Thyroid gland (tissue), 4 donors: ENCODE data around the gene CDR2. TPM values are rescaled to one million over a fixed set of nuclear protein-coding genes. Genes with fewer than 3 reads are reported as not detected.

Experiments used
- DNase-seq, 2 donors: peaks; one replicate each; pipeline ENCODE4 v3.0.0-alpha.2; 2019
- H3K27ac ChIP-seq, 3 donors: fragments of 200-600 bp; sonication (generic); 1 replicate in 2 of 3; 2 replicates in 1 of 3; pipeline ENCODE4 v1.5.1; 2016 to 2019; ENCODE audit warnings: mild to moderate bottlenecking in 1 of 3, moderate library complexity in 1 of 3
- H3K27me3 ChIP-seq: fragments of 200-600 bp; sonication (generic); one replicate; pipeline ENCODE4 v1.5.1; 2019
- H3K36me3 ChIP-seq, 2 donors: fragments of 200-600 bp; sonication (generic); one replicate each; pipeline ENCODE4 v1.5.1; 2016 to 2019
- H3K4me1 ChIP-seq, 2 donors: fragments of 200-600 bp; sonication (generic); one replicate each; pipeline ENCODE4 v1.5.1; 2017 to 2019
- H3K4me3 ChIP-seq, 3 donors: fragments of 200-600 bp; sonication (generic); replicated peaks in 1 of 3; 1 replicate in 2 of 3; 2 replicates in 1 of 3; pipeline ENCODE4 v1.5.1; 2016; ENCODE audit warnings: mild to moderate bottlenecking in 1 of 3
- H3K9me3 ChIP-seq: fragments of 200-600 bp; sonication (generic); one replicate; pipeline ENCODE4 v1.5.1; 2017
- CTCF ChIP-seq, 6 experiments: fragments of 200-600 bp in 3 of 6; fragments of 450-650 bp in 3 of 6; sonication (generic) in 3 of 6; IDR thresholded peaks; one replicate each; pipeline ENCODE4 v1.5.1; 2016 to 2019; ENCODE audit warnings: antibody characterized with exemption in 6 of 6, mild to moderate bottlenecking in 2 of 6, inconsistent platforms in 1 of 6, moderate library complexity in 1 of 6
- POLR2A ChIP-seq, 2 donors: fragments of 450-650 bp; IDR thresholded peaks; one replicate each; pipeline ENCODE4 v1.6.1; 2017; ENCODE audit warnings: antibody characterized with exemption in 2 of 2, mild to moderate bottlenecking in 2 of 2, moderate library complexity in 1 of 2
- WGBS, 2 donors: methylation state at CpG; one replicate each; pipeline ENCODE4 v1.1.5; 2017; 5-methylcytosine and 5-hydroxymethylcytosine counted together
- intact Hi-C: fragments of 100-400 bp; cut with DNase I; formaldehyde crosslinking; loops from one replicate; pipeline ENCODE4 v1.15.1; 2023
- total RNA-seq, 4 donors: library from RNA; depleted of rRNA; stranded (reverse); fragments of >200 nt; gene quantifications; one replicate each; pipeline ENCODE4 v1.2.3, GENCODE V29; 2016

The CDR2 gene
- total RNA-seq, 4 donors from 2014 or later, result 55.5 to 92.8 (median 79.2) TPM

- peaks cover 59 to 63% of the 10 kb centered on the region in 2 donors for H3K36me3 ChIP-seq
- intact Hi-C loops, result no loop called here
- TF ChIP-seq POLR2A (IDR thresholded peaks at IDR 0.05) (no peak), CTCF (IDR thresholded peaks at IDR 0.05) (no peak)
- H3K27me3 ChIP-seq, result no peaks in the 10 kb centered on the region
- no peaks in the 10 kb centered on the region for H3K9me3 ChIP-seq
- no peak for DNase-seq
- H3K4me3 ChIP-seq, result no peak overlapping the region
- no peaks in the 10 kb centered on the region for H3K4me1 ChIP-seq
- WGBS, 2 donors, result 96% methylated on average over 9 of the region's 9 CpGs
- no peak overlapping the region for H3K27ac ChIP-seq
Observed at GRCh38 chr16:22329199-22329695, 45.2 kb downstream of the CDR2 start.

- TF ChIP-seq POLR2A (IDR thresholded peaks at IDR 0.05), result no peak
- TF ChIP-seq CTCF (IDR thresholded peaks at IDR 0.05), result no peak
- Histone ChIP-seq H3K4me1 (no peaks in the 10 kb centered on the region), H3K9me3 (no peaks in the 10 kb centered on the region), H3K27me3 (no peaks in the 10 kb centered on the region), H3K4me3 (no peak overlapping the region), H3K36me3 (peaks cover 59% of the 10 kb centered on the region in 2 donors), H3K27ac (no peak overlapping the region)
- no peak for DNase-seq
- intact Hi-C loops, result no loop called here
- 86 to 93% methylated on average over 8 to 9 of the region's 10 CpGs for WGBS, 2 donors
Observed at GRCh38 chr16:22328081-22328725, 46.2 kb downstream of the CDR2 start.

DNA sequence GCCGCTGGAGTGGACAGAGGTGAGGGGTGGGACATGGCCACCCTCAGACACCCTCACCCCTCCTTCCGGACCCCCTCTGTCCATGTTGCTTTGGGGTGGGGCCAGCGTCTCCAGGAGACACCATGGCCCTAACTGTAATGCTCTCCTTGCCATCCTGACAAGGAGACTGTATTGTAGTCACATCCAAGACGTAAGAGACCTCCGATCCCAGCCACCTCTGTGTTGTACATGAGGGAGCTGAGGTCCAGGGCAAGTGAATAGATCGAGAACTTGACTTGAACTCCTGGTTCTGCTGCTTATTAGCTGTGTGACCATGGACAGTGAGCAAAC lies 47.0 kb downstream of the CDR2 start:
- intact Hi-C loops, result no loop called here
- 95 to 100% methylated on average over 4 to 5 of the region's 6 CpGs for WGBS, 2 donors

DNA sequence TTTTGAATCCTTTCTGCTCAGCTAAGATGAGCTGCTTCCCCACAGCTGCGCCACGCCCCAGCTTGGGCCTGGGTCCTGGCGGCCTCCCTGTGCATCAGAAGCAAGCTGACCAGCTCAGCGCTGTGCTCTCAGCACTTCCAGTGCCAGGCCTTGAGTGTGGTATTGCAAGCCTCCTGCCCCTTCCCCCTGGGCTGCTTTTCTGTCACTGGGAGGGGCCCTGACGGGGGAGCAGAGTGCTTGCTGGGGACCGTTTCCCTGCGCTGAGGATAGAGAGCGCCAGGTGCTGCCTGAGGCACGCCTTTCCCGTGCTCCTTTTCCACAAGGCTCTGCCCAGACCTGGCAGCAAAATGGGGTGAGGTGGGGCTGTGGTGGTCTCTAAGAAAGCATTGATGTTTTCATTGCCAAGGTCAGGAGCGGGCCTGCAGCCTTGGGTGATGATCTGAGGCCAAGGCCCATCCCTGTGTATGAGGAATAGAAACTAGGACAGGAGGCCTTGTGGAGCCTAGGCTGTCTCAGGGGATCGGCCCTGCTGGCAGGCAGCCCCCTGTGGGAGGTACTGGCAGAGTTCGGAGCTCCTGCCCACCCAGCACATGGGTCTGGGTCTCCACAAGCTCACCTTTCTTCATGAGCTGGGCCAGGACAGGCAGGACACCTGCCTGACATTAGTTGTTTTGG lies 47.5 kb downstream of the CDR2 start:
- intact Hi-C loops, result no loop called here
- Histone ChIP-seq H3K4me3 (no peak overlapping the region), H3K4me1 (no peaks in the 10 kb centered on the region), H3K27me3 (no peaks in the 10 kb centered on the region), H3K9me3 (no peaks in the 10 kb centered on the region), H3K36me3 (peaks cover 59 to 62% of the 10 kb centered on the region in 2 donors), H3K27ac (no peak overlapping the region)
- WGBS, 2 donors, result 95% methylated on average over 10 of the region's 13 CpGs
- TF ChIP-seq CTCF (IDR thresholded peaks at IDR 0.05) (no peak), POLR2A (IDR thresholded peaks at IDR 0.05) (no peak)
- no peak for DNase-seq

More for the DNA sequence above, 47.0 kb downstream of the CDR2 start:
- H3K36me3 ChIP-seq, result peaks cover 59 to 64% of the 10 kb centered on the region in 2 donors
- no peak overlapping the region for H3K27ac ChIP-seq
- no peaks in the 10 kb centered on the region for H3K9me3 ChIP-seq
- no peak for TF ChIP-seq POLR2A (IDR thresholded peaks at IDR 0.05)
- DNase-seq, result no peak
- H3K4me1 ChIP-seq, result no peaks in the 10 kb centered on the region
- H3K27me3 ChIP-seq, result no peaks in the 10 kb centered on the region
- H3K4me3 ChIP-seq, result no peak overlapping the region

DNA sequence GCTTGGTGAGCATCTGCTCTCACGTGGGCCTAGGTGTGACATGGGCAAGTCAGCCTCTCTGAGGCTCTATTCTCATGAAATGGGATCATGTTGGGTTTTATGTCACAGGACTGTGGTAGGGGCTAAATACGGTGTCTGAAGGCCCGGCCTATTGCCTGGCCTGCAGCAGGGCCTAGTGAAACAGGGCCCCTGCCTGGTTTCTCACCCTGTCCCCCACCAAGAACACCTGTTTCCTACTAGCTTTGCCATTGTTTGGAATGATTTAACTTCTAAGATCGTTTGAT lies 48.1 kb downstream of the CDR2 start:
- DNase-seq, result no peak
- TF ChIP-seq POLR2A (IDR thresholded peaks at IDR 0.05) (no peak), CTCF (IDR thresholded peaks at IDR 0.05) (no peak)
- Histone ChIP-seq H3K4me3 (no peak overlapping the region), H3K9me3 (no peaks in the 10 kb centered on the region), H3K27ac (no peak overlapping the region), H3K36me3 (peaks cover 56 to 58% of the 10 kb centered on the region in 2 donors), H3K4me1 (no peaks in the 10 kb centered on the region), H3K27me3 (no peaks in the 10 kb centered on the region)
- intact Hi-C loops, result no loop called here
- WGBS, 2 donors, result 80 to 91% methylated on average over 3 to 4 of the region's 4 CpGs
